Astrocyte of the spinal cord (primary cell): Measurements from ENCODE around the gene EGFL8.

Source experiments
- DNase-seq: peaks from one replicate; pipeline ENCODE4 v3.0.0; 2011; ENCODE audit warnings: low read depth, low spot score
- H3K4me3 ChIP-seq: 2 replicates; pipeline ENCODE4 v1.5.1; 2011; ENCODE audit warnings: low read depth, mild to moderate bottlenecking, low read length, moderate library complexity
- CTCF ChIP-seq: IDR thresholded peaks from 2 replicates; pipeline ENCODE4 v1.5.1; 2012; ENCODE audit warnings: low read depth, mild to moderate bottlenecking, low read length, inconsistent platforms
- in situ Hi-C: cut with HindIII; loops from 2 replicates; pipeline ENCODE4 v1.10.0; 2017; ENCODE audit warnings: low sequenced_read_pairs

The EGFL8 gene

GRCh38 chr6:32164295-32164694, at the start of gene EGFL8:
Gene EGFL8, plus strand, starts transcription at chr6:32164595. Its CDS starts 1,571 bp downstream, at chr6:32166166.
- in situ Hi-C loops = no loop called here
- no peak within 1 kb of the TSS for H3K4me3 ChIP-seq
- no peak for TF ChIP-seq CTCF
- DNase-seq = no peak

GRCh38 chr6:32114796-32115195, 49.6 kb upstream of the EGFL8 start:
- DNase-seq = no peak
- no peak overlapping the region for H3K4me3 ChIP-seq
- TF ChIP-seq CTCF = no peak
- in situ Hi-C loops = no loop called here

GRCh38 chr6:32115623-32116022, 48.8 kb upstream of the EGFL8 start:
- H3K4me3 ChIP-seq = no peak overlapping the region
- DNase-seq = no peak
- TF ChIP-seq CTCF = no peak
- in situ Hi-C loops = no loop called here

- in situ Hi-C loops = no loop called here
- H3K4me3 ChIP-seq = no peak overlapping the region
- TF ChIP-seq CTCF = peak; percentile 57
- no peak for DNase-seq
Observed at GRCh38 chr6:32116674-32117073, 47.7 kb upstream of the EGFL8 start.

GRCh38 chr6:32117461-32117860, 46.9 kb upstream of the EGFL8 start:
- no peak overlapping the region for H3K4me3 ChIP-seq
- in situ Hi-C loops = no loop called here
- DNase-seq = no peak
- no peak for TF ChIP-seq CTCF

GRCh38 chr6:32118782-32119628, 45.4 kb upstream of the EGFL8 start:
- in situ Hi-C loops = no loop called here
- no peak overlapping the region for H3K4me3 ChIP-seq
- peak; percentile 97 for TF ChIP-seq CTCF
- peak; percentile 90 for DNase-seq
